Stimulated activated CD4-positive, alpha-beta T cell treated with anti-CD3 and anti-CD28 coated beads, Interleukin-2, amount 100 ng/mL, for 48 hours (primary cell): ENCODE measurements around the gene C4A.
"Not testable (repeated sequence)": the region's sequence is repeated elsewhere in the genome, so short reads cannot be mapped to it uniquely, and the experiment has no call there.

Experiments used
- DNase-seq, 2 donors: peaks; one replicate each; pipeline ENCODE4 v3.0.0-alpha.2; 2020

Gene C4A

DNA sequence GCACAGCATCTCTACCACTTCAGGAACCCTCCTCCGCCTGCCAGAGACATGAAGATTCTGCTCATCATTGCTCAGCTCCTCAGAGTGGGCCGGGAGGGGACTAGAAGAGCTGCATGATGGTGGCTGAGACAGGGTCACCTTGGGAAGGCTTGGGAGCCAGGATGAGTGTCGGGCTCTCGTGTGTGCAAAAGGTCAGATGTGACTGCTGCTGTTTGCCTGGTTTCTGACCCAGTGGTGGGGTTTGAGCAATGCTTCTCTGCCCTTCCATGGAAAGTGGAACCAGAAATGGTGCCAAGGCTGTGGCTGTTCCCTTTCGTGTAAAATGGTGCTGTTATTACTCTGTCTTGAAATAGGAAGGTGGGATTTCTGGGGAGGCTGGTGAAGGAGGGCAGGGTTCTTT is 859 bp upstream of the C4A start:
- not testable (repeated sequence) for DNase-seq

DNA sequence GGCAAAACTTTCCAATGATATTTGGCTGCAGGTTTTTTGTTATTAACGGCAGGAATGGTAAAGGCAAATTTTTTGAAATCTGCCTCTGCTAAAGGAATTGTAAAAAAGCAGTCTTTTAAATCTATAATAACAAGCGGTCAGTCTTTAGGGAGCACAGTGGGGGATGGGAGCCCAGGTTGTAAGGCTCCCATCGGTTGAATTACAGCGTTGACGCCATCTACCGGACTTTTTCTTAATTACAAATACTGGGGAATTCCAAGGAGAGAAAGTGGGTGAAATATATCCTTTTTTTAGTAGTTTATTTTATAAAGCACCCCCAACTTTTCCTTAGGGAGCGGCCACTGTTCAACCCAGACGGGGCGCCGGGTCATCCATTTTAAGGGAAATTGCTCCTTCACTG is 7.5 kb downstream of the C4A start:
- not testable (repeated sequence) for DNase-seq

DNA sequence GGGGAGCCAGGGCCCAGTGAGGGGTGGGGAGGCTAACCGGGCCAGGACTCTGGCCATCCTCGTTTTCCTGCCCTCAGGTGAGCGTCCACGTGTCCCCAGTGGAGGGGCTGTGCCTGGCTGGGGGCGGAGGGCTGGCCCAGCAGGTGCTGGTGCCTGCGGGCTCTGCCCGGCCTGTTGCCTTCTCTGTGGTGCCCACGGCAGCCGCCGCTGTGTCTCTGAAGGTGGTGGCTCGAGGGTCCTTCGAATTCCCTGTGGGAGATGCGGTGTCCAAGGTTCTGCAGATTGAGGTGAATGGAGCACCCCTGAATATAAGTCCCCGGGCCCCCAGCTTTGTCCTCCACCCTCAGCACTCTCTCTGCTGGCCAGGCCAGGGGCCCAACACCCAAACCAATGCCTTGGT is 12.6 kb downstream of the C4A start:
- DNase-seq: not testable (repeated sequence)

DNA sequence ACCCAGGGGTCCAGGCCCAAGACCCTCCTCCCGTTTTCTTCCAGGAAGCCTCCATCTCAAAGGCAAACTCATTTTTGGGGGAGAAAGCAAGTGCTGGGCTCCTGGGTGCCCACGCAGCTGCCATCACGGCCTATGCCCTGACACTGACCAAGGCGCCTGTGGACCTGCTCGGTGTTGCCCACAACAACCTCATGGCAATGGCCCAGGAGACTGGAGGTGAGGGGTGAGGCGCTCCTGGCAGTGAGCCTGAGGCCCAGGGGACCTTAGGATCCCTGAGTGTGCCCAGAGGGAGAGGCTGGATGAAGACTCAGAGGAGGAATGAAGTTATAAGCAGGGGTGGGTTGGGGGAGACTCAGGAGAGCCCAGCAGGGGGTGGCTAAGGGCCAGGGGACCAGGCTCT is 14.5 kb downstream of the C4A start:
- not testable (repeated sequence) for DNase-seq

DNA sequence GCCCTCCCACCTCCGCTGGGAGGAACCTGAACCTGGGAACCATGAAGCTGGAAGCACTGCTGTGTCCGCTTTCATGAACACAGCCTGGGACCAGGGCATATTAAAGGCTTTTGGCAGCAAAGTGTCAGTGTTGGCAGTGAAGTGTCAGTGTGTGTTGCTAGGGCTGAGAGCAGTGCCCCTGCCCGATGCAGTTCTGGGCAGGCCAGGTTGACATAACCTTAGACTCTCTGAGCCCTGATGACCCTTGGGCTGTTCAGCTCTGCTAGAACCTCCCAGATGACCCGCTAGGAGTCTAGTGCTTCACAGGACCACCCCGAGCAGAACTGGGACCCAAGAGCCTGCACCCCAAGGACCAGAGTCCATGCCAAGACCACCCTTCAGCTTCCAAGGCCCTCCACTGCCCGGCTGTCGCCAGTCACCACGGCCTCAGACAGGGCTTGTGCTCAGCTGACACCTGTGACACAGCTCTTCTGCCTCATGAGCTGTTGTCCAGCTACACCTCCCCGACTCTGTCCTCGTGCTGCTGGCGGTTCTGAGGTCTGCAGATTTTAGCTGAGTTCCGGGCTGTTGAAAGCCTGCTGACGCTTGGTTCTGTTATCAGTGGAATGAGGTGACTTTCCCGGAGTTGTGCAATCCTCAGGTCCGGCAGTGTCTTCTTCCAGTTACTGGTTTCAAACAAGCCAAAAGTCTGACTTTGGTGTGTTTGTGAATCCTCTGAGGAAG is 20.9 kb downstream of the C4A start:
- DNase-seq: not testable (repeated sequence)

GRCh38 chr6:32003301-32003700 is 21.4 kb downstream of the C4A start:
- DNase-seq: not testable (repeated sequence)

DNA sequence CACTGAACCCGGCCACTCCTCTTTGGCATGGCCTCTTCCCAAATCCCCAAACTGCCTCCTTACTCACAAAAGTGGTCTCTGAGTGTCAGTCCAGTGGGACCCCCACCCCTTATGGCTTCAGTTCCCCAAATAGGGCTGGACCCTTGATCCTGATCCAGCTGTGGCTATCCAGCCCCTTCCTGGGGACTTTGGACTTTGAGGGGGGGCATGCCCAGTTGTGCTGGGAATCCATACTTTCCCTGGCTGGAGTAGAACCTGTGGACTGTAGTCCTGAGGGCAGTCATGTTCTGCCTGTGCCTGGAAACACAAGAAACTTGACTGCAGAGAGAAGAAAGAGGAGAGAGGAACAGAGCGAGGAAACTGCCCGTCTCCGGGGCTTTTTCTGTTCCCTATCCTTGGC is 22.5 kb downstream of the C4A start:
- DNase-seq: not testable (repeated sequence)

GRCh38 chr6:32004864-32005537 is 23.1 kb downstream of the C4A start:
- DNase-seq: not testable (repeated sequence)

DNA sequence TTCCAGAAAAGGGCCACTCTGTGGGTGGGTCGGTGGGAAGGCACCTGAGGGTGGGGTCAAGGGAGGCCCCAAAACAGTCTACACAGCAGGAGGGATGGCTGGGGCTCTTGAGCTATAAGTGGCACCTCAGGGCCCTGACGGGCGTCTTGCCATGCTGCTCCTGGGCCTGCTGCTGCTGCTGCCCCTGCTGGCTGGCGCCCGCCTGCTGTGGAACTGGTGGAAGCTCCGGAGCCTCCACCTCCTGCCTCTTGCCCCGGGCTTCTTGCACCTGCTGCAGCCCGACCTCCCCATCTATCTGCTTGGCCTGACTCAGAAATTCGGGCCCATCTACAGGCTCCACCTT is 23.7 kb downstream of the C4A start:
- DNase-seq: not testable (repeated sequence)

DNA sequence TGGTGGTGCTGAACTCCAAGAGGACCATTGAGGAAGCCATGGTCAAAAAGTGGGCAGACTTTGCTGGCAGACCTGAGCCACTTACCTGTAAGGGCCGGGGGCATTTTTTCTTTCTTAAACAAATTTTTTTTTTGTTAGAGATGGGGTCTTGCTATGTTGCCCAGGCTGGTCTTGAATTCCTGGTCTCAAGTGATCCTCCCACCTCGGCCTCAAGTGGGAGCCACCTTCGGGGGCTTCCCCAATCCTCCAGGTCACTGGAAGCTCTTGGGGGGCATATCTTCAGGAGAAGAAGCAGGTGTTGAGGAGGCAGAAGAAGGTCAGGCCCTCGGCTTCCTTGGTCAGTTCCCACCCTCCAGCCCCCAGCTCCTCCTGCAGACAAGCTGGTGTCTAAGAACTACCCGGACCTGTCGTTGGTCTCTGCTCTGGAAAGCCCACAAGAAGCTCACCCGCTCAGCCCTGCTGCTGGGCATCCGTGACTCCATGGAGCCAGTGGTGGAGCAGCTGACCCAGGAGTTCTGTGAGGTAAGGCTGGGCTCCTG is 24.2 kb downstream of the C4A start:
- DNase-seq: not testable (repeated sequence)

GRCh38 chr6:32007086-32007485 is 25.2 kb downstream of the C4A start:
- DNase-seq: not testable (repeated sequence)

DNA sequence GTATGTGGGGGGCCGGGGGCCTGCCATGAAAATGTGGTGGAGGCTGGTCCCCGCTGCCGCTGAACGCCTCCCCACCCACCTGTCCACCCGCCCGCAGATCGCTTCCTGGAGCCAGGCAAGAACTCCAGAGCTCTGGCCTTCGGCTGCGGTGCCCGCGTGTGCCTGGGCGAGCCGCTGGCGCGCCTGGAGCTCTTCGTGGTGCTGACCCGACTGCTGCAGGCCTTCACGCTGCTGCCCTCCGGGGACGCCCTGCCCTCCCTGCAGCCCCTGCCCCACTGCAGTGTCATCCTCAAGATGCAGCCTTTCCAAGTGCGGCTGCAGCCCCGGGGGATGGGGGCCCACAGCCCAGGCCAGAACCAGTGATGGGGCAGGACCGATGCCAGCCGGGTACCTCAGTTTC is 26.2 kb downstream of the C4A start:
- DNase-seq: not testable (repeated sequence)

GRCh38 chr6:32008616-32009015 is 26.8 kb downstream of the C4A start:
- DNase-seq: not testable (repeated sequence)

DNA sequence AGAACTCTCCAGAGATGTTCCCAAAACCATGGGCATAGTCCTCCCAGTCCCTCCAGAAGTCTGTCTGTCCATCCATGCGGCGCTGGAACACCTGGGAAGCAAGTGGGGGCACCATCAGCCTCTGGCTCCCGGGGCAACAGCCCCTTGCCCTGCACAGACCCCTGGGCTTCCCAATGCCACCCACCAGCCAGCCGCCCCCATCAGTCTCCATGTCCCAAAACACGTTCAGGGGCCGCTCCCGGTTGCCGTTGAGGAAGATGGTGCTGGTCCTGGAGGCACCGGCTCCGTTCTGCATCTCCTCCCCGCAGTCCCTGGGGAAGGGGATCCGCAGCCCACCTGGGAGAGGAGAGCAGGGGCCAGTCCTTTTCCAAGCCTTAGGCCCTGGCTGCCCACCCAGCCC is 27.7 kb downstream of the C4A start:
- not testable (repeated sequence) for DNase-seq

GRCh38 chr6:32010856-32011530 is 29.1 kb downstream of the C4A start:
- DNase-seq: not testable (repeated sequence)

- not testable (repeated sequence) for DNase-seq
These were observed 31.2 kb downstream of the C4A start for GRCh38 chr6:32012941-32013617.

GRCh38 chr6:32013738-32014137 is 31.9 kb downstream of the C4A start:
- not testable (repeated sequence) for DNase-seq

DNA sequence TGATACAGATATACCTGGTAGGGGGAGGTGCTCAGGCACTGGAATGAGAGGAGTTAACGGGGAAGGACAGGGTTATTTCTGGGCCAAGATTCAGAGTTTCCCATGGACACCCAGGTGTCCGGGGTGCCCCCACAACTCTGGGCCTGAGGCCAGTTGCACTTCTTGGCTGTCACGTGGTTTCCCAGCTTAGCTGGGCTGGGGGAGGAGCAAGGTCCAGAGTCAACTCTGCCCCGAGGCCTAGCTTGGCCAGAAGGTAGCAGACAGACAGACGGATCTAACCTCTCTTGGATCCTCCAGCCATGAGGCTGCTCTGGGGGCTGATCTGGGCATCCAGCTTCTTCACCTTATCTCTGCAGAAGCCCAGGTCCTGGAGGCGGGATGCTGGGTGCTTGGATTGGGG is 32.7 kb downstream of the C4A start, which contains the start of gene C4B:
Gene C4B, plus strand, starts transcription at position 249 of the 400 bp plus-strand sequence. Its CDS starts 51 bp downstream, at position 300.
- not testable (repeated sequence) for DNase-seq

- not testable (repeated sequence) for DNase-seq
These were observed 40.2 kb downstream of the C4A start for GRCh38 chr6:32022100-32022499.

DNA sequence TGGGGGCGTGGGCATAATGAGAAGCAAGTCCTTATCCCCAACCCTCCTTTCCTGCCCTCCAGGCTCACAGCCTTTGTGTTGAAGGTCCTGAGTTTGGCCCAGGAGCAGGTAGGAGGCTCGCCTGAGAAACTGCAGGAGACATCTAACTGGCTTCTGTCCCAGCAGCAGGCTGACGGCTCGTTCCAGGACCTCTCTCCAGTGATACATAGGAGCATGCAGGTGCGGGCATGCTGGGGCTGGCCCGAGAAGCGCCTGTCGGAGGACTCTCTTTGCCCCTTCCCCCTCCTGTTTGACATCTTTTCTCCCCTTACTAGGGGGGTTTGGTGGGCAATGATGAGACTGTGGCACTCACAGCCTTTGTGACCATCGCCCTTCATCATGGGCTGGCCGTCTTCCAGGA is 46.8 kb downstream of the C4A start:
- not testable (repeated sequence) for DNase-seq

DNA sequence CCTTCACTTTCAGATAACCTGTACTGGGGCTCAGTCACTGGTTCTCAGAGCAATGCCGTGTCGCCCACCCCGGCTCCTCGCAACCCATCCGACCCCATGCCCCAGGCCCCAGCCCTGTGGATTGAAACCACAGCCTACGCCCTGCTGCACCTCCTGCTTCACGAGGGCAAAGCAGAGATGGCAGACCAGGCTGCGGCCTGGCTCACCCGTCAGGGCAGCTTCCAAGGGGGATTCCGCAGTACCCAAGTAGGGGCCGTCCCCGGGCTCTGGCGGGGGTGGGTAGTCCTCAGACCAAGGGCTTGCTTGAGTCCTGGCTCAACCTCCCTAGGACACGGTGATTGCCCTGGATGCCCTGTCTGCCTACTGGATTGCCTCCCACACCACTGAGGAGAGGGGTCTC is 47.7 kb downstream of the C4A start:
- not testable (repeated sequence) for DNase-seq

DNA sequence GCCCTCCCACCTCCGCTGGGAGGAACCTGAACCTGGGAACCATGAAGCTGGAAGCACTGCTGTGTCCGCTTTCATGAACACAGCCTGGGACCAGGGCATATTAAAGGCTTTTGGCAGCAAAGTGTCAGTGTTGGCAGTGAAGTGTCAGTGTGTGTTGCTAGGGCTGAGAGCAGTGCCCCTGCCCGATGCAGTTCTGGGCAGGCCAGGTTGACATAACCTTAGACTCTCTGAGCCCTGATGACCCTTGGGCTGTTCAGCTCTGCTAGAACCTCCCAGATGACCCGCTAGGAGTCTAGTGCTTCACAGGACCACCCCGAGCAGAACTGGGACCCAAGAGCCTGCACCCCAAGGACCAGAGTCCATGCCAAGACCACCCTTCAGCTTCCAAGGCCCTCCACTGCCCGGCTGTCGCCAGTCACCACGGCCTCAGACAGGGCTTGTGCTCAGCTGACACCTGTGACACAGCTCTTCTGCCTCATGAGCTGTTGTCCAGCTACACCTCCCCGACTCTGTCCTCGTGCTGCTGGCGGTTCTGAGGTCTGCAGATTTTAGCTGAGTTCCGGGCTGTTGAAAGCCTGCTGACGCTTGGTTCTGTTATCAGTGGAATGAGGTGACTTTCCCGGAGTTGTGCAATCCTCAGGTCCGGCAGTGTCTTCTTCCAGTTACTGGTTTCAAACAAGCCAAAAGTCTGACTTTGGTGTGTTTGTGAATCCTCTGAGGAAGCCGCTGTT is 53.6 kb downstream of the C4A start:
- not testable (repeated sequence) for DNase-seq
